Brain pericyte (primary cell): ENCODE measurements around the gene BTNL3.
"Not testable (repeated sequence)": the region's sequence is repeated elsewhere in the genome, so short reads cannot be mapped to it uniquely, and the experiment has no call there.

Experiments
- DNase-seq: peaks from one replicate; pipeline ENCODE4 v3.0.0-alpha.2; 2012; ENCODE audit warnings: low read depth, low spot score

BTNL3 gene

GRCh38 chr5:181024245-181025064 lies 35.8 kb downstream of the BTNL3 start:
- no peak for DNase-seq

DNA sequence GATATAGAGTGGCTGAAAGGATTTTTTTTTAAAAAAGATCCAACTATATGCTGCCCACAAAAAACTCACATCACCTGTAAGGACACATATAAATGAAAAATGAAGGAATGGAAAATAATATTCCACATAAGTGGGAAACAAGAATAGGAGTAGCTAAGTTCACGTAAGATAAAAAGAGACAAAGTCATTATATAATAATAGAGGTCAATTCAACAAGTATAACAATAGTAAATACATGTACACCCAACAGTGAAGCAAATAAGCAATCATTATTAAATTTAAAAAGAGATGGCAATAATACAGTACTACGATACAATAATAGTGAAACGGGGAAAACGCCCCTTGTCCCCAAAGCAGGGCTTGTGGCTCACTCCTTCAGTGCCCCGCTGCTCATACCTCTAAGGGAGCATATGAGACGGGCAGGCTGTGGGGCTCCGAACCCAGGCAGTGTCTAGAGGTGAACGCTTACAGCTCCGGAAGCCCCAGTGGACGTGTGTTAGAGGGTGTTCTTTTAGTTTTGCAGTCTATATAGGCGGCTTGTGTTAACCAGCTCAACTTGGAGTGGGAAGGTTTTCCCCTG lies 38.9 kb downstream of the BTNL3 start:
- DNase-seq = no peak

DNA sequence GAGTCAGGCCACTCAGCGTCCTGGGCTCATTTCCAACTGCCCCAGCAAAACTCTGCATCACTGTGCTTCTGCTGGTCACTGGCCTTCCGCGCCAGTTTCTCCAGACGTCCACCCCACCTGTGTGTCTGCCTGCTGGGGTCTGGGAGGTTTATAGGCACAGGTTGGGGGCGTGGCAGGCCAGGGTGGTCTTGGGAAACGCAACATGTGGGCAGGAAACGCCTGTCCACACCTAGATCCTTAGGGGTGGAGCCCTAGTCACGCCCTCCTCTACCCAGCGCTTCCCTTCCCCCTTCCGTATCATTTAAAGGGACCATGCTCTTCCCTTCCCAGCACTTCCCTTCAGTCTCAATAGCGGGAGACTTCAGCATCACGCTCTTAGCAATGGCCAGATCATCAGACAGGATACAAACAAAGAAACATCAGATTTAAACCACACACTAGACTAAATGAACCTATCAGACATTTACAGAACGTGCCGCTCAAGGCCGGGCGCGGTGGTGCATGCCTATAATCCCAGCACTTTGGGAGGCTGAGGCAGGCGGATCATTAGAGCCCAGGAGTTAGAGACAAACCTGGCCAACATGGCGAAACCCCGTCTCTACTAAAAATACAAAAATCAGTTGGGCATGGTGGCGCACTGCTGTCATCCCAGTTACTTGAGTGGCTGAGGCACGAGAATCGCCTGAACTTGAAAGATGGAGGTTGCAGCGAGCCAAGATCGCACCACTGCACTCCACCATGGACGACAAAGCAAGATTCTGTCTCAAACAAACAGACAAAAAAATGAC lies 39.6 kb downstream of the BTNL3 start:
- no peak for DNase-seq

DNA sequence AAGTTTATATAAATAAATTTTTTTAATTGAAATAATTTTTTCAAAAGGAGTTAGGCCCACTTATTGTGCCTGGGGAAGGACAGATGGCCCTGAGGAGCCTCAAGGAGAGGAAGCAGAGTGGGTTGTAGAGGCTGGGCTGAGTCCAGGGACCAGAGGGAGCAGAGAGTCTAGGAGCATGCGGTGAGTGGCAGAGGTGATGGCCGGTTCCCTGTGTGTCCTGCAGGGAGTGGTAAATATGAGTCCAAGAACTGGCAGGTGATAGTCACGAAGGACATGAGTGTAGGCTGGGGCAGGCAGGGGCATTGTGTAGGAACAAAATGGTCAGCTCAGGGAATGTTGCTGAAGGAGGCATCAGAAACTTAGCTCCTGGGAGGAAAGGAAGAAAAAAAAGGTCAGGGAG lies 43.1 kb downstream of the BTNL3 start:
- DNase-seq = no peak

DNA sequence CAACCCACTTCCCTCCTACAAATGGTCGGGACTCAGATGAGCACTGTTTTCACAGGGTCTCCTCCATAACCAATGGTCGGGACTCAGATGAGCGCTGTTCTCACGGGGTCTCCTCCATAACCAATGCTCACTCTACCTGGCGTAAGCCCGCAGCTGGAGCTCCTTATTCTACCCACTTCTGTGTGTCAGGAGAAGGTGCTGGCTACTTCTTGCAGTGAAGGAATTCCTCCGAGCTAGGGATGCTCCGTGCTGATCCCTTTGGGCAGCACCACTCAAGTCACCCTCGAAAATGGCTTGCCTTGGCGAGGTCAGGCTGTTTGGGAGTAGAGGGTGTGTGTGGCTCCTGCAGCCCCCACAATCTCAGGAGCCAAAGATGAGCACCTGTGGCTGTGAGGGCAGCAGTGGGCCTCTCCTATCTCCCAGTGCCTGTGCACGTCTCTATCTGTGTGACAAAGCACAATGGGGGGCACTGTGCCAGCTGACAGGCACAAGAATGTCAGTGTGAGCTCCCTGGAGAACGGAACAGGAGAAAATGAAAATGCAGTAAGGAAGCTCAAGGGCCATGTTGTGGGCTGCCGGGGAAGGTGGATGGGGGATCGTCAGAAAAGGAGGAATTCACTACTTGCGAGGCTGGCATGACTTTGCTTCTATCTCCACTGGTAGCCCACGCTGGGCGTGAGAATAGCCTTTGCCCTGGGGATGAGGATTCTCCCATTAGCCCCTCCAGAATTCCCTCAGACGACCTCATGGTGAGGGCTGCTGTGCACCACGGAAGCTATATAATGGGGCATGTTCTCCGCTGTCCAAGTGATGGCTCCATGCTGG lies 47.6 kb downstream of the BTNL3 start:
- DNase-seq = no peak

- no peak for DNase-seq
These were observed 48.2 kb downstream of the BTNL3 start for GRCh38 chr5:181036816-181037364.

GRCh38 chr5:181037365-181037861 lies 48.8 kb downstream of the BTNL3 start:
- DNase-seq = no peak

GRCh38 chr5:181039471-181039870 lies 50.8 kb downstream of the BTNL3 start:
- no peak for DNase-seq

DNA sequence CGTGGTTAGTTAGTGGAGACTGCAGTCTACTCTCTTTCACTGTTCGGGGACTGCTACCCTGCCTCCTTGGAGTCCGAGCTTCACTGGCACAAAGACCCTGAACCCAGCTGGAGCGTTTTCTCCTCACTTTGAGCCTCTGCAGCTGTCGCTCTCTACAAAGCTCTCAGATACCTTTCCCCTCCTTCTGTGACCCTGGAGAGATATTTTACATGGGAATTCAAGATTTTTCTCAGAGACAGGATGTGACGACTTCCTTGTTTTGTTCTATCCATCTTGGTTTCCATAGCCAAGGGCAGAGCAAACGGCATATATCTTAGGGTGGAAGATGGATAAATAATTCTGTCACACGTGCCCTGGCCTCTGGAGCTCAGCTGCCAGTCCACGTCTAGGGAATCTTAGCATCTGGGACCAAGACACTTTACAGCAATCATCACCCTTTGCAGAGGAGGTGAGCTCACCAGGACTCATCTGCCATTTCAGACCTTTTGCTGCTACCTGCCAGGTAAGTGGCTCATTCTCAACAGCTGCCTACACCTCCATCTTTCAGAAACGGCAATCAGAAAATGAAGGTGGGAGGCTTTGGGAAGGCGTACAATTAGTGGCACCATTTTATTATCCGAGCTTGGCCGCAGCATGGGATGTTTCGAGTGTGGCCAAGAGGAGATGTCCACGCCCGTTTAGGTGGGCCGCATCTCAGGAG lies 51.4 kb downstream of the BTNL3 start, which contains the start of gene BTNL9:
Gene BTNL9, plus strand, starts transcription at position 336 of the 700 bp plus-strand sequence. CDS start 5,224 bp downstream, outside the sequence.
- DNase-seq = no peak

DNA sequence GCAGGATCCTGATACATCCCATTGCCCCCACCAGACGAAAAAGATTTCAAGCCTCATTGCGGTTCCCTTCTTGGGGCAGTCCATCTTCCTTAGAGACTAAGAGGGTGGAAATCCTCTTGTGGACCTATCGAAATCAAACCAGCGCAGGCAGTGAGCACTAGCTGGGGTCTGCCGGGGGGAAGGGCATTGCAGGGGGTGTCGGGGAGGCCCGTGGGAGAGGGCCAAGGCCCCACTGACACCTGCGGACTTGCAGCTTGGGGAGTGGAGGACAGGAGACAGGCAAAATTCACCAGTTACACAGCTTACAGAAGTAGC lies 51.9 kb downstream of the BTNL3 start:
- no peak for DNase-seq

GRCh38 chr5:181041043-181041442 lies 52.4 kb downstream of the BTNL3 start:
- no peak for DNase-seq

- DNase-seq = no peak
These were observed 53.5 kb downstream of the BTNL3 start for GRCh38 chr5:181042036-181042713.

DNA sequence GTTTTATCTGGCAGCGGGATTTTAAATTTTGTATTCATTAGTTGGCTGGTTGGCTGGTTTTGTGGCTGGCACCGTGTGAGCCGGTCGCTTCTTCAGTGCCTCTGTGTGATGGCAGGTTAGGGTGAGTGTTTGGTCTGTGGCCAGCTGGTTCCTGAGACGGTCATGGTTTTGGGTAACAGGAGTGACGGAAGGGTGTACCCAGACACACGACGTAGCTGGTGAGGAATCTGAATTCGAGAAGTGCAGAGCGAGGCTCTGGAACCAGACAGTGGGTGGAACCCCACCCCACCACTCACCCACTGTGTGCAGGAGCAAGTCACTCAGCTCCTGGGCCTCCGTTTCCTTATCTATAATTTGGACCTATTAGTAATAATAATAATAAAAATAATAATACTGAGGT lies 54.1 kb downstream of the BTNL3 start:
- DNase-seq = no peak

GRCh38 chr5:181043285-181044092 lies 54.8 kb downstream of the BTNL3 start:
- no peak for DNase-seq

- no peak for DNase-seq
These were observed 55.5 kb downstream of the BTNL3 start for GRCh38 chr5:181044093-181044599.

DNA sequence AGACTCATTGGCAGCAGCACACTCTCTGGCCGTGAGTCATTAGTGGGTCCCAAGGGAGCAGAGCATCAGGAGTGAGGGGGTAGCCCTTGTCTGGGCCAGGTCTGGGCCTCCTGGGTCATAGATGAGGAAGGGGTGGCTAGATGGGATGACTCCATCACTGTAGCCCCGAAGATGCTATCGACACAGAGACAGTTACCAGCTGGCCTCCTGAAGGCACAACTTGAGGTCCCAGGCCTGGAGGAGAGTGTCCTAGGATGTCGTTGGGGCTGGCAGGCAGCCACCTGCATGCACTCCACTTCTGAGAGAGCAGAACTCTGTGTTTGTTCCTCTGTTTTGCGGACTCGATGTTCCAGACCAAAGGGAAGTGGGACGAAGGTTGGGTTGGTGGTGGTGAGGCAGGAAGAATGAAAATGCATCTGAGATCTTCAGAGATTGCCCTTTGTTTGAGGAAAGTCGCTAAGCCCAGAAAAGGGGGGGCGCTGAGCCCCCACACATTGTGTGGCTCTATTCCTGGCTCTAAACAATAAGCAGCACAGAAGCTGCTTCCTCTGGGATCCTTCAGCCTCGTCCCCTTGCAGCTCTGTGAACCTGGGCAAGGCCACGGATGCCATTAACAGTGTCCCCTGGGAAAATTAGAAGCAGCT lies 56.1 kb downstream of the BTNL3 start:
- no peak for DNase-seq

GRCh38 chr5:181045316-181045715 lies 56.7 kb downstream of the BTNL3 start:
- no peak for DNase-seq

DNA sequence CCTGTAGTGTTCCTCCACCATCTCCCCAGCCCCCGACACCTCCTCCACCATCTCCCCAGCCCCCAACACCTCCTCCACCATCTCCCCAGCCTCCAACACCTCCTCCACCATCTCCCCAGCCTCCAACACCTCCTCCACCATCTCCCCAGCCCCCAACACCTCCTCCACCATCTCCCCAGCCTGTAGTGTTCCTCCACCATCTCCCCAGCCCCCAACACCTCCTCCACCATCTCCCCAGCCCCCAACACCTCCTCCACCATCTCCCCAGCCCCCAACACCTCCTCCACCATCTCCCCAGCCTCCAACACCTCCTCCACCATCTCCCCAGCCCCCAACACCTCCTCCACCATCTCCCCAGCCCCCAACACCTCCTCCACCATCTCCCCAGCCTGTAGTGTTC lies 57.2 kb downstream of the BTNL3 start:
- not testable (repeated sequence) for DNase-seq
